ENCODE measurements around the gene SHROOM3.
"Not testable (repeated sequence)": the region's sequence is repeated elsewhere in the genome, so short reads cannot be mapped to it uniquely, and the experiment has no call there.

SHROOM3 gene

GRCh38 chr4:76445911-76446310 is 10.9 kb downstream of the SHROOM3 start:
- no peak for DNase-seq (ENCODE audit: low read depth in 2 of 2)

GRCh38 chr4:76447393-76447851 is 12.4 kb downstream of the SHROOM3 start:
- DNase-seq (ENCODE audit: low read depth in 2 of 2) = no peak

GRCh38 chr4:76448211-76448610 is 13.2 kb downstream of the SHROOM3 start:
- no peak for DNase-seq (ENCODE audit: low read depth in 2 of 2)

- DNase-seq (ENCODE audit: low read depth in 2 of 2) = no peak
Observed at GRCh38 chr4:76449362-76449767, 14.3 kb downstream of the SHROOM3 start.

- DNase-seq (ENCODE audit: low read depth in 2 of 2) = no peak
Observed at GRCh38 chr4:76449833-76450232, 14.8 kb downstream of the SHROOM3 start.

- DNase-seq (ENCODE audit: low read depth in 2 of 2) = no peak
Observed at GRCh38 chr4:76453232-76453631, 18.2 kb downstream of the SHROOM3 start.

- not testable (repeated sequence) for DNase-seq (ENCODE audit: low read depth in 2 of 2)
Observed at GRCh38 chr4:76454073-76454472, 19.0 kb downstream of the SHROOM3 start.

GRCh38 chr4:76457885-76458284 is 22.9 kb downstream of the SHROOM3 start:
- DNase-seq (ENCODE audit: low read depth in 2 of 2) = no peak

- no peak for DNase-seq (ENCODE audit: low read depth in 2 of 2)
Observed at GRCh38 chr4:76458297-76458696, 23.3 kb downstream of the SHROOM3 start.

- no peak for DNase-seq (ENCODE audit: low read depth in 2 of 2)
Observed at GRCh38 chr4:76458825-76459224, 23.8 kb downstream of the SHROOM3 start.

GRCh38 chr4:76459291-76459723 is 24.3 kb downstream of the SHROOM3 start:
- DNase-seq (ENCODE audit: low read depth in 2 of 2) = no peak

GRCh38 chr4:76463568-76463967 is 28.5 kb downstream of the SHROOM3 start:
- no peak for DNase-seq (ENCODE audit: low read depth in 2 of 2)

GRCh38 chr4:76470064-76470463 is 35.0 kb downstream of the SHROOM3 start:
- DNase-seq (ENCODE audit: low read depth in 2 of 2) = no peak

- no peak for DNase-seq (ENCODE audit: low read depth in 2 of 2)
Observed at GRCh38 chr4:76470532-76470931, 35.5 kb downstream of the SHROOM3 start.

GRCh38 chr4:76476571-76476970 is 41.5 kb downstream of the SHROOM3 start:
- no peak for DNase-seq (ENCODE audit: low read depth in 2 of 2)

- DNase-seq (ENCODE audit: low read depth in 2 of 2) = no peak
Observed at GRCh38 chr4:76484654-76485053, 49.6 kb downstream of the SHROOM3 start.

- DNase-seq (ENCODE audit: low read depth in 2 of 2) = no peak
Observed at GRCh38 chr4:76485450-76485849, 50.4 kb downstream of the SHROOM3 start.

- DNase-seq (ENCODE audit: low read depth in 2 of 2) = no peak
Observed at GRCh38 chr4:76486588-76487276, 51.7 kb downstream of the SHROOM3 start.

- DNase-seq (ENCODE audit: low read depth in 2 of 2) = no peak
Observed at GRCh38 chr4:76487621-76488020, 52.6 kb downstream of the SHROOM3 start.

- DNase-seq (ENCODE audit: low read depth in 2 of 2) = no peak
Observed at GRCh38 chr4:76488455-76488854, 53.4 kb downstream of the SHROOM3 start.

GRCh38 chr4:76488888-76489685 is 54.1 kb downstream of the SHROOM3 start:
- no peak for DNase-seq (ENCODE audit: low read depth in 2 of 2)

GRCh38 chr4:76489686-76490161 is 54.7 kb downstream of the SHROOM3 start:
- no peak for DNase-seq (ENCODE audit: low read depth in 2 of 2)

- DNase-seq (ENCODE audit: low read depth in 2 of 2) = no peak
Observed at GRCh38 chr4:76492055-76492454, 57.0 kb downstream of the SHROOM3 start.

Data from stimulated activated CD4-positive, alpha-beta T cell treated with anti-CD3 and anti-CD28 coated beads, Interleukin-1b, Interleukin-23, amount 100 ng/mL, for 1 hour (primary cell).